GM19099 (cell line): ENCODE data around the gene ARHGAP15.

ENCODE experiments used
- POLR2A ChIP-seq: IDR thresholded peaks from 3 replicates; pipeline ENCODE4 v1.6.1; 2011; ENCODE audit warnings: low read depth; ENCODE audit not compliant: insufficient read length; ENCODE audit errors: extremely low read depth

ARHGAP15 gene

DNA sequence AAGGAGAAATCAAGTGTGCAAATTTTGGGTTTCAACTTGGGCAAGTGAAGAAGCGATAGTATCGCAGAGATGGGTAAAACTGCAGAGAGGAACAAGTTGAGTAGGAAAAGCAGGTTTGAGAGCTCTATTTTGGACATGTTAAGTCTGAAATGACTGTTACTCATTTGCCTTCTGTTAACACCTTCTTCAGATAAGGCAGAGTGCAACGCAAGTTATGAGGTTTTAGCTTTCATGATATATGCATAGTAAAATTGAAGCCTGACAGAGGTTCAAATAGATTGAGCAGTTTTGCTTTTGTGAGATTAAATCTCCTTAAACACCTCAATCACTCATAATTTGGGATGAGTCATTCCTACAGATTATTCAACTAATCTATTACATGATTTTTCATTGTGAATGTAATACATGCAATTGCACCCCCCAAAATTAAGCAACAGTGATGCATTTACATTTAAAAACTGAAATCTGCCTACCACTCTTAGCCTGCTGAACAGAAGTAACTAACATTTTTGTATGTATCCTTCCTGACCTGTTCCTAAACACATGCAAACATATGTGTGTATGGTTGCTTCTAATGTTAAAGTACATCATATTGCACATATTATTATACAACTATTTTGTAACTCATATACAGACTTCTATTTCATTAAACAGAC is 575.4 kb downstream of the ARHGAP15 start:
- TF ChIP-seq POLR2A: no peak

DNA sequence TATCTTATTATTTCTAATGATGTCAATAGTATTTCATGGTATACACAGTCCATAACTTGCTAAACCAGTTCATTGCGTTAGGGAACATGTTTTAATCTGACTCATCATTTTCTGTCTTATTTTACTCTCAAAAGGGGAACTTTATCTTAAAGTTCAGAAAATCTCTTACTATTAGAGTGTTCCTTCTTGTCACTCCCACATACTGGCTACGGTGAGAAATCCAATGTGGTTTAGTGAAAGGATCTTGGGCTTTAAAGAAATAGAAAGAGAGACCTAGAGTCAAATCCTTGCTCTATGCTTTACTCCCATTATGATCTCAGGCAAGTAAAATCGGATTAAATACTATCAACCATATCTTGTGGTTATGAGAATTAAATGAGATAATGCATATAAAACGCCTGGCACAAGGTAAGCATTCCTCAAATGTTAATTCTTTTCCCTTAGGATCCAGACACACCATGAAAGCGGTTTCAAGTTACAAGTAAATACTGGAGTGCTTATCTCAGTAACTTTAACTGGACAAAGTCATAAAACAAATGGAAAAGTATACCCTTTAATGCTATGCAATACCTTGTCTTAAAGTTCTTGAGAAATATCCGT is 576.0 kb downstream of the ARHGAP15 start:
- TF ChIP-seq POLR2A: no peak

DNA sequence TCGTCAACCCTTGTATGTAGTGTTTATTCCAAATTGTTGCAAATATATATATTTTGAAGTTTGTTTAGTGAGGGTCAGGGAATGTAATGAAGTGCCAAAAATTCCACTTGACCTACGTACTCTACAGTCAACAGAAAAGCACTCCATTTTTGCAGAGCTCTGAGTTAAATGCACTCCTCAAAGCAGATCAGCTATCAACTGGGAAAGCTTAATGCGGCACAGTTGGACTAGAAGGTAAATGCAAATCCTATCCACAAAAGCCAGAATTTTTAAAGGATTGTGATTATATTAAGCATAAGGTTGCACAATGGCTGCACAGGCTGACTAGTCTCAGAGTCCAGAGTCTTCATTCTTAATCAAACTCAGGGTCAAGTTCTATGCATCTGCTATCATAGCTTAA is 577.1 kb downstream of the ARHGAP15 start:
- TF ChIP-seq POLR2A: no peak

DNA sequence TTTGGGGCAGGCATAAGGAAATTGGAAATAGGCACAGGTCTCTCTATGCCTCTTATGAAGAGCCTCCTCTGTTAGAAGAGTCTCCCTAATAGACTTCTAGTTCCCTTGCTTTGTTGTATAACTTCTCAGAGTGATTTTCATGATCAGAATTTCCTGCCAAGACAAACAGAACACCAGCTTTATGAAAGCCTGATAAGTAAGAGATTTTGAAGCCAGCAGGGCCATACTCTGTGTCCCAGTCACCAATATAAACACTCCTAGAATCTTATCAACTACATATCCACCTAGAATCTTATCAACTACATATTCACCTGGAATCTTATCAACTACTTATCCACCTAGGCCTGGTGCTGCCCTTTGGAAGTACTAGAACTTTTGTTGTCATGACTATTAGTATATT is 579.5 kb downstream of the ARHGAP15 start:
- no peak for TF ChIP-seq POLR2A

DNA sequence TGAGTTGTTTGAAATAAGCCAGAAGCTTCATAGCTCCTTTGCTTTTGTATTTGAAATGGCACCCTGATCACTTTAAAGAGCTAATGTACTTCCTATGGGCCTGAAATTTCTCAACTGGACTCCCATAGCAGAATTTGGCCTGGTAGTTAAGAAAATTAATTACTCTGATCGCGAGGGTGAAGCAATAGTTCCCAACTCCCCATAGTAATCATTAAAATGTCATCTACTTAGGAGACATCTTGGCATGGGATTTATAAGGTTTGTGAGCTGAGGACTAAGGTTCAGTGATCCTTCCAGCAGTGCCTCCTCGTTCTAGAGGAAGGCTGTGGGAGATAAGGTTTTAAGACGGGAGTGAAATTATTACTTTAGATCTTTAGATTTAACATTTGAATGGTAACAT is 581.0 kb downstream of the ARHGAP15 start:
- no peak for TF ChIP-seq POLR2A

DNA sequence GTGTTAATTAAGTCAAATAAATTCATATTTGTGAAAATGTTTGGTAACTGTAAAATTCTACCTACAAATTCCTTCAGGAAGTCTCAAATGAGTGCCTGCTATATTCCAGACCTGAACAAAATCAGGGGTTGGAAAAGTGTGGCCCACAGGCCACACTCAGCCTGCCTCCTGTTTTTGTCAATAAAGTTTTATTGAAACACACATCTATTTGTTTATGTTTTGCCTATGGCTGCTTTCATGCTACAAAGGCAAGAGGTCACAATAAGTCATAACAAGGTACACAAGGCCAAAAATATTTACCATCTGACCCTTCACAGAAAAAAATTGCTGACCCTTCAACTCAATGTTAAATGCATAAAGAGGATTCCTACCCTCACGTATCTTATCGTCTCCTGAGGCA is 581.7 kb downstream of the ARHGAP15 start:
- TF ChIP-seq POLR2A: no peak

DNA sequence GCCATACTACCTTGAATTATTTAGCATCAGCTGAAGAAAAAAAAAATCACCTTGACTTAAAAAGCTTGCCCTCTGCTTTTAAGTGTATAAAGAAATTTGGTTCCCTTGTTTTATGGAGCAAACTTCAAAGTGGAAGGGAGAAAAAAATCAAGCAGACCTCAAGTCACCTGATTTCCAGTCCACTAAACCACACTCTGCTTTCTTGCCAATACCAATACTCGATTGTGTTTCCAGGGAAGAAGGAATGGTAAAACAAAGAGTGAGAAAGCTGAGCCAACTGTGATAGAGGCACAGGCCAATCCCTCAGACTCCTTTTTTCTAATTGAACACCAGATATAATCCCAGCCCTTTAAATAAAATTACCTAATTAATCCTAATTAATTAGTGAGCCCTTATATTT is 587.3 kb downstream of the ARHGAP15 start:
- no peak for TF ChIP-seq POLR2A

DNA sequence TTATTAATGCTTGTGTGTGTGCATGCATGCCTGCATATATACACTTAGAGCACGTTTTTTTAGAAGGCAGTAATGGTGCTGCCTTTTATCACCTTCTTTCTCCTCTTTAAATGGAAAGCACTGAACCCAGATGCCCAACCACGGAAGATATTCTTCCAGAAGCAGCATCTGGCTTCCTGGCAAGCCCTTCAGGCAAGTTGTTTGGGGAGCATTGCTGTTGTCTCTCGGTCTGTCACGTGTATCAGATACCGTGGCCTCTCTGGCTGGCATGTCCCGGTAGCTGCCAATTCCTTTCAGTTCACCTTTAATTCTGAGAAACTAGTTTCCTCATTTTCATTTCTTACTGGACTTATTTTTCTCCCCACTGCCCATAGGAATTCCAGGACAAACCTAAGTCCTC is 587.8 kb downstream of the ARHGAP15 start:
- TF ChIP-seq POLR2A: no peak

DNA sequence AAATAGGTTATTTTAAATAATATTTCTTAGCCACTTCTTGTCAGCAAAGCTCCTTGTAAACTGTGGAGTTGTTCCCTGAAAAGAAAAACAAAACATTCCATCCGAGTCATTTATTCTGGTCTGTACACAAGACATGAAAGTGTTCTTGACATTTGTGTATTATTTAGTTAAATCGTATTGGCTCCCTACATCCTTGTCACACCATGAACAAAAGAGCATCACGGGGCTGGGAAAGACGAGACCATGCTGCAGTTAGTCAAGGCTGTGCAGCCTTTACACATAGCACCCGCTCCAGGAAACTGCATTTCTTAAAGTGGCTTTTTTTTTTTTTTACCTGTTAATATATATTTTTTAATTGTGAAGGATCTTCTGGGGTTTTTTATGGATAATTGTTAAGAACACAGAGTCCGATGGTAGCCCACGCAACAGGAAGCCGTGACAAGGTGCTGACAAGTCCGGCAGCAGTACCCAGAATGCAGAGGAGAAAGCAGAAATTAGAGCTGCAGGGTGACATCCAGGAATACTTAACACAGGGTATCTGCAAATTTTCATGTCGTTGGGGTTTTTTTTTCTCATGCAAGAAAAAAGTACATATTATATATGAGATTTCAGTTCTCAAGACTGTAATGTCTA is 588.4 kb downstream of the ARHGAP15 start:
- no peak for TF ChIP-seq POLR2A

DNA sequence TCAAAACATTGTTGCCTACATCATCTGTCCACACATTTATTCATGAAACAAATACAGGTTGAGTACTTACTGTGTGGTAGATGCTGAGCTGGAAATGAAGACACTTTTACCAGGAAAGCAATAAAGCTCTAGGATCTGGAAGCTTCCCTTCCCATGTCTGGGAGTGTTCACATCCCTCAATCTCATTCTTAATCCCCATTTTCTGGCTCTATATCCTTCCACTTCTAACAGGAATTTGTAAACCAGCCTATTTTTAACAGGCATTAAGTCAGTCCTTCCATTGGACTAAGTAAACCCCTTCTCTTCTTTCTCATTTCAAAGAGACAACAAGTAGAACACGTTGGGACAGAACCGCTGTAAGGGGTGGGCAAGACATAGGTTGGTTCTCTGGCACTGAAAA is 589.5 kb downstream of the ARHGAP15 start:
- TF ChIP-seq POLR2A: no peak

DNA sequence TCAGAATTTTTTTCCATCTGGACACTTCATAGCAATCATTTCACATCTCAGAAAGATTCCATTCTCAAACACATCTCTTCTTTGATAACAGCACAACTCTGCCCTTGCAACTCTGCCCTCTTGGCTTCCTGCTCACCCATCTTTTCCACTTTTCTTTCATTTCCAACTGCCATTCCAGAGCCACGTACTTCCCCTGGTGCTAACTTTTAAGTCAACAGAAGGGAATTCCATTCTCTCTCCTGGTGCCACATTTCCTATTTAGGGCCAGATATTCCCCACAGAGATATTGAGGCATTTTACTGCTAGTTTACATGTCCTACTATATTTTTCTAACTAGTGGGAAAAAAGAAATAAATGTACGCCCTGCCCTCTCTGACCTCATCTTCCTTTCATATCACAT is 590.2 kb downstream of the ARHGAP15 start:
- no peak for TF ChIP-seq POLR2A

DNA sequence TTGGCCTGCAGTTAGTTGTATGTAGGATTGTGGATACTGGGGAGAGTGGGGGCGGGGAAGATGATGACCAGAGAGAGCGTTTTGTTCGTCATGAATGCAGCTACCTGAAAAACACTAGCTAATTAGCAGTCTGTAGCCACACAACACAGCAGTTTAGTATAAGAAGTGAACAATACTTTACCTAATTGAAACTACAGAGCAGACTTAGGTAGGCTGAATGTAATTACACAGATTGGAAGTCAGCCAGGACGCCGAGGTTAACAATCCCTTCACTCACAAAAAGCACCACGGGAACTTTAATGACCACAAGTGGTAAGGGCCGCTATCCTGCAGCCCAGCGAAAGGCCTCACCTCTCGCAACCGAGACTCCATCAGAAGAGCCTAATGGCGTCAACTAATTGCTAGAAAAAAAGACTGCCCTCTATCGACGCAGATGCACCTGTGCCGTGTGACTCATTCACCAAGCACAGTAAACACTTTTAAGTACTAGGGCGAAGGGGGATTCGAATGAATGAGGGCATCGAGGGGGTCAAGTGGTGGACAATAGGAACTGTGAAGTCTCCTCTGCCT is 591.0 kb downstream of the ARHGAP15 start:
- no peak for TF ChIP-seq POLR2A

DNA sequence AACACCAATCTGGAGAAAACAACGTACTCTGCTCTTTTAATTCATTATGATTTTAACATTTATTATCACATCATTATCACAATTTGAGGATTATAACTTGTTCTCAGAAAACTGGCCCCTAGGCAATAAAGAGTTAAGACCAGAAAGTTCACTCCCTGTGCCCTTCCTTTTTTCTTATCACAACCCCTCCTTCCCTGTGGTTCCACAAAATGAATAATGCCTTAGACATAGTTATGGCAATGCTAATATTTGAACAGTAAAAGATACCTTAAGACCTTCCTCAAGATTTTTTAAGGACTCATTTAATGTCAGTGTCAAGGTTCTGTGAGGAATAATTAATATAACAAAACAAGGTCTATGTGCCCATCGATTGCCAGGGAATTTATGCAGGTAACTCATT is 596.2 kb downstream of the ARHGAP15 start:
- TF ChIP-seq POLR2A: no peak

DNA sequence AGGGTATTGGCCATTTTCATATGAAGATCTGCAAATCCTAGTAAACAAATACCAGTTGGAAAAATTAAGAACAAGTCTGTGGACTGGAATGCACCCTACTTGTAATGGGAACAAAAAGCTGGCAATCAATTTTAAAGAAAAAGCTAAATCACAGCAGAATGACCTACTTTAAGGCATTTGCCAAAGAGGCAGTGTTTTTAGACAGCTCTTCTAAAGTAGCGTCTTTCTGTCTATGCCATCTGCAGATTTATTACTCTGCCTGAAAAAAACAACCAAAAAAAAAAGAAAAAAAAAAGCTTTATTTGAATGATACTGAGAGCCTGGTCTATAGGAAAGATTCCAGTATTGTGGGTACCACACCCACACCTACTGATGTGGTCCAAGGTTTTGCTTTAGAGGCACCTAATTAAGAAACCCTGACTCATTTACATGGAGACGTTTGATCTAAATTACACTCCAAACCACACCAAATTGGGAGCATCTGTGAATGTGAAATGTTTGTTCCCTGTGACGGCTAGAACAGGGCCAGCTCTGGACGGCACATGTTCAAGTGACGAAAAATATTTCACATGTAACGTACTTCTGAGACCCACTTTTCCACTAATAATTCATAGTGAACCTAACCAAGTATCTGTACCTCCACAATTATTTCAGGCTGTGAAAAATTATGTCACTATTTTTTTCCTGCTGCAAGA is 597.1 kb downstream of the ARHGAP15 start:
- TF ChIP-seq POLR2A: no peak

DNA sequence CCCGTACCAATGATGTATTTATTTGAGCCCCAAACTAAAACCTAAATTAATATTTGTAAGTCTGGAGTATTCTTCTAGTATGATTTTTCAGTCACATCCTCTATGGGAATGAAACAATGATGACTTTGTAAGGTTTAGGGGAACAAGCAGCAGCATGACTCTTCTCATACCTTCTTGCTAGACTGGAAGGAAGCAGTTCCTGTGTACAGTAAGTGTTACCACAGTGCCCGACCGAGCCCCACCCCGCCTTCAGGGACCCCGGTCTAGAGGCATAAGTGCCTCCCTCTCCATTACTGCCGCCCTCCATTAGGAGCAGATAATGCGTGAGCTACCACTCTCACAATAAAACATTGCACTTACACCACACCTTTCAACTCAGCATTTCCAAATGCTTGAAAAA is 599.3 kb downstream of the ARHGAP15 start:
- TF ChIP-seq POLR2A: no peak

DNA sequence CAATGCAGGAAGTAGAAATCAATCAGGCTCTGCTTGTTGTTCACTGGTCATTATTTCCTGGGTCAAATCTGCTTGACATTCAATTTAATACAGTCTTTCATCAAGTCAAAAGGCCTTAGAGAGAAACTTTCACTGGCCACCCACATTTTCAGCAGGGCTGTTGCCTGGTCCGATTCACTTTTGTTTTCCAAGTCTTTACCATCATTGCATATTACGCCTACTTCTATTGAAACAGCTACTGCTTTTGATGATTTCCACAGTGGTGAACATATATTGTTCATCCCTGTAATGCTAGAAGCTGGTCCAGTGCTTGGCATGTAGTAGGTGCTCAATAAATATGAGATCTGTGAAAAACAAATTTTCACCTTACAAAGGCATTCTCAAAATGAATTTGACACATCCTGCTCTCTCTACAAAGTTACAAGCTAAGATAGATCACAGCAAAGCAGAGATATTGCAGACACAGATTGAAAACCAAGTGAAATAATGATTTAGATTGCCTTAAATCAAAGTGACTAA is 600.1 kb downstream of the ARHGAP15 start:
- TF ChIP-seq POLR2A: no peak
